ENCODE results near the gene MRPL44.

The MRPL44 gene

GRCh38 chr2:223994562-223995162 is 37.4 kb downstream of the MRPL44 start:
- peak overlapping the region; percentile 4 for H4K91ac ChIP-seq (ENCODE audit: low read depth, low read length)
- H2AK5ac ChIP-seq (ENCODE audit: low read length) = no peak overlapping the region
- H3K27ac ChIP-seq (ENCODE audit: low read depth, low read length) = no peak overlapping the region
- H4K8ac ChIP-seq (ENCODE audit: low read depth, low read length) = no peak overlapping the region
- no peak overlapping the region for H2BK12ac ChIP-seq (ENCODE audit: low read length)
- no peaks in the 10 kb centered on the region for H3K9me3 ChIP-seq (ENCODE audit: insufficient read depth, low read depth, low read length)
- no peak overlapping the region for H2BK5ac ChIP-seq (ENCODE audit: low read depth, low read length, poor library complexity)
- no peak overlapping the region for H3K4me2 ChIP-seq (ENCODE audit: low read length)
- H3K4me3 ChIP-seq (ENCODE audit: low read depth, low read length) = no peak overlapping the region
- peaks cover 7 to 16% of the 10 kb centered on the region in 2 experiments for H3K36me3 ChIP-seq (ENCODE audit: control insufficient read depth in 1 of 2, insufficient read depth in 2 of 2, low read length in 2 of 2)
- H3K4ac ChIP-seq (ENCODE audit: low read depth, low read length) = no peak overlapping the region
- no peak for DNase-seq
- H3K79me1 ChIP-seq (ENCODE audit: low read length) = no peaks in the 10 kb centered on the region
- WGBS (ENCODE audit: extremely low coverage, insufficient coverage, insufficient read length) = no CpG with 5 or more reads among the region's 4 CpGs
- no peak overlapping the region for H3K14ac ChIP-seq (ENCODE audit: low read length)
- H3K79me2 ChIP-seq (ENCODE audit: control insufficient read depth, insufficient read depth, low read length, poor library complexity) = no peaks in the 10 kb centered on the region
- no peak overlapping the region for H2AFZ ChIP-seq (ENCODE audit: insufficient read depth, low read length, poor library complexity)
- H3K23ac ChIP-seq (ENCODE audit: low read length) = no peak overlapping the region
- no peaks in the 10 kb centered on the region for H3K27me3 ChIP-seq (ENCODE audit: insufficient read depth, low read length)
- H3K9ac ChIP-seq (ENCODE audit: low read length) = no peak overlapping the region
- H4K12ac ChIP-seq (ENCODE audit: low read depth, low read length) = no peak overlapping the region
- peaks cover 0 to 6% of the 10 kb centered on the region in 2 experiments for H3K4me1 ChIP-seq (ENCODE audit: control insufficient read depth in 1 of 2, insufficient read depth in 2 of 2, low read length in 2 of 2)
- no peak overlapping the region for H3K18ac ChIP-seq (ENCODE audit: low read length)
- no peak overlapping the region for H2BK120ac ChIP-seq (ENCODE audit: insufficient read depth, low read length, poor library complexity)

- no CpG with 5 or more reads among the region's 5 CpGs for WGBS (ENCODE audit: extremely low coverage, insufficient coverage, insufficient read length)
These were observed 38.3 kb downstream of the MRPL44 start for GRCh38 chr2:223995569-223995968.

GRCh38 chr2:223996391-223996790 is 39.1 kb downstream of the MRPL44 start:
- Histone ChIP-seq H3K4me3 (ENCODE audit: low read depth, low read length) (no peak overlapping the region), H4K91ac (ENCODE audit: low read depth, low read length) (peak overlapping the region; percentile 4), H3K79me2 (ENCODE audit: control insufficient read depth, insufficient read depth, low read length, poor library complexity) (no peaks in the 10 kb centered on the region), H3K79me1 (ENCODE audit: low read length) (no peaks in the 10 kb centered on the region), H3K9me3 (ENCODE audit: insufficient read depth, low read depth, low read length) (no peaks in the 10 kb centered on the region), H3K9ac (ENCODE audit: low read length) (no peak overlapping the region), H2AFZ (ENCODE audit: insufficient read depth, low read length, poor library complexity) (no peak overlapping the region), H3K23ac (ENCODE audit: low read length) (no peak overlapping the region), H3K36me3 (ENCODE audit: control insufficient read depth in 1 of 2, insufficient read depth in 2 of 2, low read length in 2 of 2) (peaks cover 13 to 22% of the 10 kb centered on the region in 2 experiments), H3K14ac (ENCODE audit: low read length) (no peak overlapping the region), H3K18ac (ENCODE audit: low read length) (no peak overlapping the region), H4K8ac (ENCODE audit: low read depth, low read length) (no peak overlapping the region), H2AK5ac (ENCODE audit: low read length) (no peak overlapping the region), H2BK12ac (ENCODE audit: low read length) (no peak overlapping the region), H2BK5ac (ENCODE audit: low read depth, low read length, poor library complexity) (no peak overlapping the region), H3K4me1 (ENCODE audit: control insufficient read depth in 1 of 2, insufficient read depth in 2 of 2, low read length in 2 of 2) (peaks cover 0 to 6% of the 10 kb centered on the region in 2 experiments), H3K27me3 (ENCODE audit: insufficient read depth, low read length) (no peaks in the 10 kb centered on the region), H3K27ac (ENCODE audit: low read depth, low read length) (no peak overlapping the region), H2BK120ac (ENCODE audit: insufficient read depth, low read length, poor library complexity) (no peak overlapping the region), H3K4ac (ENCODE audit: low read depth, low read length) (no peak overlapping the region), H4K12ac (ENCODE audit: low read depth, low read length) (no peak overlapping the region), H3K4me2 (ENCODE audit: low read length) (no peak overlapping the region)
- no CpG with 5 or more reads among the region's 6 CpGs for WGBS (ENCODE audit: extremely low coverage, insufficient coverage, insufficient read length)
- DNase-seq = no peak

More at GRCh38 chr2:223995569-223995968, 38.3 kb downstream of the MRPL44 start:
- peaks cover 0 to 6% of the 10 kb centered on the region in 2 experiments for H3K4me1 ChIP-seq (ENCODE audit: control insufficient read depth in 1 of 2, insufficient read depth in 2 of 2, low read length in 2 of 2)
- H2AFZ ChIP-seq (ENCODE audit: insufficient read depth, low read length, poor library complexity) = no peak overlapping the region
- DNase-seq = peak in 1 of 2 donors; percentile 81
- no peaks in the 10 kb centered on the region for H3K27me3 ChIP-seq (ENCODE audit: insufficient read depth, low read length)
- H3K23ac ChIP-seq (ENCODE audit: low read length) = no peak overlapping the region
- no peak overlapping the region for H3K27ac ChIP-seq (ENCODE audit: low read depth, low read length)
- H2AK5ac ChIP-seq (ENCODE audit: low read length) = no peak overlapping the region
- no peak overlapping the region for H3K4me3 ChIP-seq (ENCODE audit: low read depth, low read length)
- no peak overlapping the region for H3K18ac ChIP-seq (ENCODE audit: low read length)
- no peak overlapping the region for H3K9ac ChIP-seq (ENCODE audit: low read length)
- no peak overlapping the region for H3K4me2 ChIP-seq (ENCODE audit: low read length)
- no peak overlapping the region for H4K91ac ChIP-seq (ENCODE audit: low read depth, low read length)
- no peaks in the 10 kb centered on the region for H3K9me3 ChIP-seq (ENCODE audit: insufficient read depth, low read depth, low read length)
- no peak overlapping the region for H3K4ac ChIP-seq (ENCODE audit: low read depth, low read length)
- H2BK12ac ChIP-seq (ENCODE audit: low read length) = no peak overlapping the region
- H3K79me1 ChIP-seq (ENCODE audit: low read length) = no peaks in the 10 kb centered on the region
- H4K12ac ChIP-seq (ENCODE audit: low read depth, low read length) = no peak overlapping the region
- H4K8ac ChIP-seq (ENCODE audit: low read depth, low read length) = no peak overlapping the region
- H3K14ac ChIP-seq (ENCODE audit: low read length) = no peak overlapping the region
- H3K36me3 ChIP-seq (ENCODE audit: control insufficient read depth in 1 of 2, insufficient read depth in 2 of 2, low read length in 2 of 2) = peaks cover 10 to 19% of the 10 kb centered on the region in 2 experiments
- H2BK5ac ChIP-seq (ENCODE audit: low read depth, low read length, poor library complexity) = no peak overlapping the region
- no peaks in the 10 kb centered on the region for H3K79me2 ChIP-seq (ENCODE audit: control insufficient read depth, insufficient read depth, low read length, poor library complexity)
- no peak overlapping the region for H2BK120ac ChIP-seq (ENCODE audit: insufficient read depth, low read length, poor library complexity)

- peaks cover 0 to 6% of the 10 kb centered on the region in 2 experiments for H3K4me1 ChIP-seq (ENCODE audit: control insufficient read depth in 1 of 2, insufficient read depth in 2 of 2, low read length in 2 of 2)
- no peak overlapping the region for H2BK12ac ChIP-seq (ENCODE audit: low read length)
- WGBS (ENCODE audit: extremely low coverage, insufficient coverage, insufficient read length) = no CpG with 5 or more reads among the region's 5 CpGs
- no peak overlapping the region for H2AK5ac ChIP-seq (ENCODE audit: low read length)
- H4K91ac ChIP-seq (ENCODE audit: low read depth, low read length) = no peak overlapping the region
- no peak overlapping the region for H3K23ac ChIP-seq (ENCODE audit: low read length)
- H3K79me2 ChIP-seq (ENCODE audit: control insufficient read depth, insufficient read depth, low read length, poor library complexity) = no peaks in the 10 kb centered on the region
- H3K9ac ChIP-seq (ENCODE audit: low read length) = no peak overlapping the region
- H4K8ac ChIP-seq (ENCODE audit: low read depth, low read length) = no peak overlapping the region
- H2AFZ ChIP-seq (ENCODE audit: insufficient read depth, low read length, poor library complexity) = no peak overlapping the region
- no peaks in the 10 kb centered on the region for H3K27me3 ChIP-seq (ENCODE audit: insufficient read depth, low read length)
- H2BK120ac ChIP-seq (ENCODE audit: insufficient read depth, low read length, poor library complexity) = no peak overlapping the region
- no peaks in the 10 kb centered on the region for H3K9me3 ChIP-seq (ENCODE audit: insufficient read depth, low read depth, low read length)
- H3K36me3 ChIP-seq (ENCODE audit: control insufficient read depth in 1 of 2, insufficient read depth in 2 of 2, low read length in 2 of 2) = peaks cover 13 to 22% of the 10 kb centered on the region in 2 experiments
- no peaks in the 10 kb centered on the region for H3K79me1 ChIP-seq (ENCODE audit: low read length)
- H3K18ac ChIP-seq (ENCODE audit: low read length) = no peak overlapping the region
- H3K4ac ChIP-seq (ENCODE audit: low read depth, low read length) = no peak overlapping the region
- no peak overlapping the region for H4K12ac ChIP-seq (ENCODE audit: low read depth, low read length)
- H2BK5ac ChIP-seq (ENCODE audit: low read depth, low read length, poor library complexity) = no peak overlapping the region
- H3K14ac ChIP-seq (ENCODE audit: low read length) = no peak overlapping the region
- DNase-seq = no peak
- no peak overlapping the region for H3K27ac ChIP-seq (ENCODE audit: low read depth, low read length)
- H3K4me2 ChIP-seq (ENCODE audit: low read length) = no peak overlapping the region
- no peak overlapping the region for H3K4me3 ChIP-seq (ENCODE audit: low read depth, low read length)
These were observed 40.7 kb downstream of the MRPL44 start for GRCh38 chr2:223997938-223998337.
